ENCODE measurements around the gene ALPP.
"Not testable (repeated sequence)": the region's sequence is repeated elsewhere in the genome, so short reads cannot be mapped to it uniquely, and the experiment has no call there.

- TF ChIP-seq CTCF (IDR thresholded peaks at IDR 0.05); ZNF317 (CRISPR knock-in tag; IDR thresholded peaks at IDR 0.05; ENCODE audit: borderline replicate concordance, low read depth); RELA (CRISPR knock-in tag; IDR thresholded peaks at IDR 0.05; ENCODE audit: borderline replicate concordance); IRF1 (CRISPR knock-in tag; IDR thresholded peaks at IDR 0.05); USF2 (CRISPR knock-in tag; IDR thresholded peaks at IDR 0.05); NFE2L1 (CRISPR knock-in tag; IDR thresholded peaks at IDR 0.05); NR2C2 (CRISPR knock-in tag; IDR thresholded peaks at IDR 0.05); FOXK1 (CRISPR knock-in tag; IDR thresholded peaks at IDR 0.05); MAX (CRISPR knock-in tag; IDR thresholded peaks at IDR 0.05); FOXP1 (CRISPR knock-in tag; IDR thresholded peaks at IDR 0.05; ENCODE audit: borderline replicate concordance); ZNF263 (CRISPR knock-in tag; IDR thresholded peaks at IDR 0.05; ENCODE audit: low read depth); ZNF121 (CRISPR knock-in tag; IDR thresholded peaks at IDR 0.05); NFYB (CRISPR knock-in tag; conservative IDR thresholded peaks at IDR 0.05; ENCODE audit: low read depth): not testable (repeated sequence)
Observed at GRCh38 chr2:232408269-232408668, 29.7 kb downstream of the ALPP start.
